Neural progenitor cell (in vitro differentiated cells): ENCODE data around the gene ZMYND8. TPM values are rescaled to one million over a fixed set of nuclear protein-coding genes. Genes with fewer than 3 reads are reported as not detected.
A peak's percentile ranks its signal among the peaks of the same experiment; 100 is the strongest.

Experiments used
- DNase-seq: peaks from one replicate; pipeline ENCODE4 v3.0.0-alpha.2; 2016; ENCODE audit warnings: low spot score
- H2AFZ ChIP-seq: fragments of 200-600 bp; sonication (generic); replicated peaks from 2 replicates; pipeline ENCODE4 v1.6.1; 2016; ENCODE audit warnings: antibody characterized with exemption
- H3F3A ChIP-seq: fragments of 200-600 bp; sonication (generic); 2 replicates; pipeline ENCODE4 v1.6.1; 2016; ENCODE audit warnings: antibody characterized with exemption, low read depth
- H3K27ac ChIP-seq: fragments of 200-600 bp; sonication (generic); 2 replicates; pipeline ENCODE4 v1.5.1; 2016; ENCODE audit warnings: mild to moderate bottlenecking
- H3K27me3 ChIP-seq: fragments of 200-600 bp; sonication (generic); 2 replicates; pipeline ENCODE4 v1.6.1; 2016; ENCODE audit warnings: mild to moderate bottlenecking, moderate library complexity
- H3K36me3 ChIP-seq: fragments of 200-600 bp; sonication (generic); 2 replicates; pipeline ENCODE4 v1.5.1; 2016
- H3K4me1 ChIP-seq: fragments of 200-600 bp; sonication (generic); 2 replicates; pipeline ENCODE4 v1.6.1; 2016; ENCODE audit warnings: mixed run types
- H3K4me2 ChIP-seq: fragments of 200-600 bp; sonication (generic); 2 replicates; pipeline ENCODE4 v1.6.1; 2016
- H3K4me3 ChIP-seq: fragments of 200-600 bp; sonication (generic); 2 replicates; pipeline ENCODE4 v1.5.1; 2016
- H3K79me2 ChIP-seq: fragments of 200-600 bp; sonication (generic); 2 replicates; pipeline ENCODE4 v1.6.1; 2016; ENCODE audit warnings: low read depth
- H3K9ac ChIP-seq: fragments of 200-600 bp; sonication (generic); 2 replicates; pipeline ENCODE4 v1.6.1; 2016
- H3K9me3 ChIP-seq: fragments of 200-600 bp; sonication (generic); 2 replicates; pipeline ENCODE4 v1.5.1; 2016; ENCODE audit warnings: low read depth
- H4K20me1 ChIP-seq: fragments of 200-600 bp; sonication (generic); 2 replicates; pipeline ENCODE4 v1.6.1; 2016; ENCODE audit warnings: low read depth
- H3K27ac Mint-ChIP-seq: 3 replicates; pipeline ENCODE4 v1.8.0; 2021; ENCODE audit warnings: mixed read lengths
- H3K27me3 Mint-ChIP-seq: 2 replicates; pipeline ENCODE4 v1.8.0; 2022; ENCODE audit warnings: low read depth, mild to moderate bottlenecking, inconsistent platforms, moderate library complexity, mixed read lengths; ENCODE audit not compliant: insufficient read depth
- H3K36me3 Mint-ChIP-seq: 3 replicates; pipeline ENCODE4 v1.8.0; 2021; ENCODE audit warnings: mixed read lengths
- H3K4me1 Mint-ChIP-seq: 3 replicates; pipeline ENCODE4 v1.8.0; 2021; ENCODE audit warnings: mixed read lengths
- H3K4me3 Mint-ChIP-seq: 3 replicates; pipeline ENCODE4 v1.8.0; 2021; ENCODE audit warnings: mild to moderate bottlenecking, moderate library complexity, mixed read lengths
- H3K9me3 Mint-ChIP-seq: 3 replicates; pipeline ENCODE4 v1.8.0; 2020; ENCODE audit warnings: mixed read lengths
- CTCF ChIP-seq: fragments of 200-600 bp; sonication (generic); IDR thresholded peaks from 2 replicates; pipeline ENCODE4 v1.5.1; 2017; ENCODE audit warnings: antibody characterized with exemption, mild to moderate bottlenecking
- EZH2 ChIP-seq: fragments of 200-600 bp; sonication (generic); IDR thresholded peaks from 2 replicates; pipeline ENCODE4 v1.6.1; 2017; ENCODE audit warnings: antibody characterized with exemption, mild to moderate bottlenecking, moderate library complexity
- EZH2phosphoT487 ChIP-seq: fragments of 200-600 bp; sonication (generic); IDR thresholded peaks from 2 replicates; pipeline ENCODE4 v1.6.1; 2017; ENCODE audit warnings: antibody characterized with exemption
- total RNA-seq: library from RNA; depleted of rRNA; stranded (reverse); fragments of >200 nt; gene quantifications from 2 replicates; pipeline ENCODE4 v1.2.3, GENCODE V29; 2015; ENCODE audit warnings: low replicate concordance

Gene ZMYND8
- total RNA-seq, 1 donor from 2014 or later, result 59.4 TPM

GRCh38 chr20:47273591-47274235 is 82.8 kb downstream of the ZMYND8 start:
- H4K20me1 ChIP-seq, result peaks cover 17% of the 10 kb centered on the region
- H3K4me3 Mint-ChIP-seq, result no peak overlapping the region
- peaks cover 5% of the 10 kb centered on the region for H3K27me3 Mint-ChIP-seq
- no peak overlapping the region for H3K4me3 ChIP-seq
- H3K27ac ChIP-seq, result no peak overlapping the region
- TF ChIP-seq EZH2 (no peak), CTCF (no peak), EZH2phosphoT487 (no peak)
- H3K36me3 Mint-ChIP-seq, result peaks cover 17% of the 10 kb centered on the region
- H3K27me3 ChIP-seq, result no peaks in the 10 kb centered on the region
- H3K36me3 ChIP-seq, result no peaks in the 10 kb centered on the region
- H3F3A ChIP-seq, result peaks cover 28% of the 10 kb centered on the region
- DNase-seq, result no peak
- no peak overlapping the region for H3K9ac ChIP-seq
- no peaks in the 10 kb centered on the region for H3K9me3 ChIP-seq
- no peaks in the 10 kb centered on the region for H3K4me1 ChIP-seq
- no peak overlapping the region for H3K27ac Mint-ChIP-seq
- H3K79me2 ChIP-seq, result peaks cover 94% of the 10 kb centered on the region
- peaks cover 8% of the 10 kb centered on the region for H3K4me1 Mint-ChIP-seq
- H2AFZ ChIP-seq, result no peak overlapping the region
- H3K9me3 Mint-ChIP-seq, result no peaks in the 10 kb centered on the region
- no peak overlapping the region for H3K4me2 ChIP-seq

DNA sequence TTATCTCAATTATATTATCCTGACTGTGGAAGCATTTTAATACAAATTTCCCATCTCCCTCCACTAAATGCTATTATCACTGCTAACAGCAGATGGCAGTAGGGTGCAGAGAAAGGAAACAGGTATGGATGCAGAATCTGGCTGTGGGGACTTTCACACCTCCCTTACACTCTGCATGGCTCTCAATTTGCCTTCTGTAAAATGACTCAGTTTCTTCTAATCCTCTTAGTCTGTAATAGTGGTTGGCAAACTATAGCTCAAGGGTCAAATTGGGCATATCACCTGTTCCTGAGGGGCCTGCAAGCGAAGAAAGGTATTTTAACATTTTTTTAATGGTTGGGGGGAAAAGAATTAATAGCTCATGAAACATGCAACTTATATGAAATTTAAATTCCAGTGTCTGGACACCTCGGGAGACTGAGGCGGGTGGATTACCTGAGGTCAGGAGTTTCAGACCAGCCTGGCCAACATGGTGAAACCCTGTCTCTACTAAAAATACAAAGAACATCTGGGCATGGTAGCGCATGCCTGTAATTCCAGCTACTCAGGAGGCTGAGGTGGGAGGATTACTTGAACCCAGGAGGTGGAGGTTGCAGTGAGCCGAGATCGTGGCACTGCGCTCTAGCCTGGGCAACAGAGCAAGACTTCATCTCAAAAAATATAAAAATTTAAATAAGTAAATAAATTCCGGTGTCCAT is 83.5 kb downstream of the ZMYND8 start:
- H3K27me3 Mint-ChIP-seq, result peaks cover 5% of the 10 kb centered on the region
- peak; percentile 70 for DNase-seq
- Histone ChIP-seq H3K27ac (no peak overlapping the region), H3K4me1 (no peaks in the 10 kb centered on the region), H3F3A (peaks cover 28% of the 10 kb centered on the region), H3K4me2 (no peak overlapping the region), H3K27me3 (no peaks in the 10 kb centered on the region), H3K9ac (no peak overlapping the region), H3K4me3 (no peak overlapping the region), H3K9me3 (no peaks in the 10 kb centered on the region), H3K79me2 (peaks cover 95% of the 10 kb centered on the region), H3K36me3 (no peaks in the 10 kb centered on the region), H4K20me1 (peaks cover 17% of the 10 kb centered on the region), H2AFZ (no peak overlapping the region)
- H3K36me3 Mint-ChIP-seq, result peaks cover 14% of the 10 kb centered on the region
- no peaks in the 10 kb centered on the region for H3K9me3 Mint-ChIP-seq
- no peak overlapping the region for H3K27ac Mint-ChIP-seq
- H3K4me1 Mint-ChIP-seq, result peaks cover 8% of the 10 kb centered on the region
- TF ChIP-seq CTCF (peak; percentile 92), EZH2 (no peak)
- no peak overlapping the region for H3K4me3 Mint-ChIP-seq

GRCh38 chr20:47271046-47271615 is 85.4 kb downstream of the ZMYND8 start:
- Mint-ChIP-seq H3K4me1 (peaks cover 4% of the 10 kb centered on the region), H3K27ac (no peak overlapping the region), H3K36me3 (peaks cover 19% of the 10 kb centered on the region), H3K9me3 (no peaks in the 10 kb centered on the region), H3K4me3 (no peak overlapping the region), H3K27me3 (peaks cover 3% of the 10 kb centered on the region)
- TF ChIP-seq CTCF, result no peak
- TF ChIP-seq EZH2phosphoT487, result no peak
- no peak for TF ChIP-seq EZH2
- Histone ChIP-seq H4K20me1 (peaks cover 29% of the 10 kb centered on the region), H3F3A (peaks cover 21% of the 10 kb centered on the region), H3K27me3 (no peaks in the 10 kb centered on the region), H3K9me3 (no peaks in the 10 kb centered on the region), H2AFZ (no peak overlapping the region), H3K4me3 (no peak overlapping the region), H3K4me2 (no peak overlapping the region), H3K36me3 (no peaks in the 10 kb centered on the region), H3K79me2 (peaks cover 97% of the 10 kb centered on the region), H3K4me1 (no peaks in the 10 kb centered on the region), H3K9ac (no peak overlapping the region), H3K27ac (no peak overlapping the region)
- DNase-seq, result no peak
